Smooth muscle cell (in vitro differentiated cells): ENCODE measurements around the gene NR2F1. TPM values are rescaled to one million over a fixed set of nuclear protein-coding genes. Genes with fewer than 3 reads are reported as not detected.

Experiments used
- DNase-seq: peaks from one replicate; lab custom pipeline; 2025; ENCODE audit not compliant: unreplicated experiment; lab: John Stamatoyannopoulos, UW
- H2AFZ ChIP-seq: fragments of 200-600 bp; sonication (generic); 2 replicates; pipeline ENCODE4 v1.6.0; 2016; ENCODE audit warnings: antibody characterized with exemption, low read depth, mild to moderate bottlenecking
- H3F3A ChIP-seq: fragments of 200-600 bp; sonication (generic); 2 replicates; pipeline ENCODE4 v1.6.0; 2017; ENCODE audit warnings: antibody characterized with exemption, low read depth
- H3K27ac ChIP-seq: fragments of 200-600 bp; sonication (generic); 2 replicates; pipeline ENCODE4 v1.5.1; 2016; ENCODE audit warnings: low read depth, mild to moderate bottlenecking
- H3K27me3 ChIP-seq: fragments of 200-600 bp; sonication (generic); 2 replicates; pipeline ENCODE4 v1.6.1; 2016; ENCODE audit warnings: low read depth, mild to moderate bottlenecking
- H3K36me3 ChIP-seq: fragments of 200-600 bp; sonication (generic); 2 replicates; pipeline ENCODE4 v1.5.1; 2016; ENCODE audit warnings: low read depth
- H3K4me1 ChIP-seq: fragments of 200-600 bp; sonication (generic); 2 replicates; pipeline ENCODE4 v1.5.1; 2016; ENCODE audit warnings: low read depth
- H3K4me2 ChIP-seq: fragments of 200-600 bp; sonication (generic); 2 replicates; pipeline ENCODE4 v1.6.0; 2016; ENCODE audit warnings: mild to moderate bottlenecking
- H3K4me3 ChIP-seq: fragments of 200-600 bp; sonication (generic); 2 replicates; pipeline ENCODE4 v1.5.1; 2016; ENCODE audit warnings: mild to moderate bottlenecking
- H3K79me2 ChIP-seq: fragments of 200-600 bp; sonication (generic); 2 replicates; pipeline ENCODE4 v1.6.0; 2016; ENCODE audit warnings: low read depth, mild to moderate bottlenecking
- H3K9ac ChIP-seq: fragments of 200-600 bp; sonication (generic); 2 replicates; pipeline ENCODE4 v1.6.0; 2016; ENCODE audit warnings: low read depth
- H3K9me3 ChIP-seq: fragments of 200-600 bp; sonication (generic); replicated peaks from 2 replicates; pipeline ENCODE4 v1.5.1; 2016; ENCODE audit warnings: low read depth
- H4K20me1 ChIP-seq: fragments of 200-600 bp; sonication (generic); 2 replicates; pipeline ENCODE4 v1.6.0; 2016; ENCODE audit warnings: low read depth
- WGBS: methylation state at CpG from one replicate; pipeline ENCODE4 v1.1.7; 2016; ENCODE audit warnings: low lambda C conversion rate; 5-methylcytosine and 5-hydroxymethylcytosine counted together
- polyA plus RNA-seq: library from polyadenylated mRNA; unstranded; fragments of >200 nt; fragmentation: Nextera tagmentation; extraction: Ambion mirVana; gene quantifications from 2 replicates; pipeline ENCODE4 v1.2.1, GENCODE V29; 2016
- total RNA-seq: library from RNA; depleted of rRNA; stranded (reverse); fragments of >200 nt; gene quantifications from 2 replicates; pipeline ENCODE4 v1.2.3, GENCODE V29; 2014
- TF ChIP-seq, protein P1 (sequence below): fragments of 200-600 bp; sonication (generic); IDR thresholded peaks from 2 replicates; pipeline ENCODE4 v1.5.1; 2017; ENCODE audit warnings: borderline replicate concordance, mild to moderate bottlenecking, antibody characterized with exemption; ENCODE audit not compliant: insufficient read depth, poor library complexity, severe bottlenecking

The NR2F1 gene
- total and polyA plus RNA-seq, 2 experiments from 2014 or later, result 6.0 to 8.2 TPM

DNA sequence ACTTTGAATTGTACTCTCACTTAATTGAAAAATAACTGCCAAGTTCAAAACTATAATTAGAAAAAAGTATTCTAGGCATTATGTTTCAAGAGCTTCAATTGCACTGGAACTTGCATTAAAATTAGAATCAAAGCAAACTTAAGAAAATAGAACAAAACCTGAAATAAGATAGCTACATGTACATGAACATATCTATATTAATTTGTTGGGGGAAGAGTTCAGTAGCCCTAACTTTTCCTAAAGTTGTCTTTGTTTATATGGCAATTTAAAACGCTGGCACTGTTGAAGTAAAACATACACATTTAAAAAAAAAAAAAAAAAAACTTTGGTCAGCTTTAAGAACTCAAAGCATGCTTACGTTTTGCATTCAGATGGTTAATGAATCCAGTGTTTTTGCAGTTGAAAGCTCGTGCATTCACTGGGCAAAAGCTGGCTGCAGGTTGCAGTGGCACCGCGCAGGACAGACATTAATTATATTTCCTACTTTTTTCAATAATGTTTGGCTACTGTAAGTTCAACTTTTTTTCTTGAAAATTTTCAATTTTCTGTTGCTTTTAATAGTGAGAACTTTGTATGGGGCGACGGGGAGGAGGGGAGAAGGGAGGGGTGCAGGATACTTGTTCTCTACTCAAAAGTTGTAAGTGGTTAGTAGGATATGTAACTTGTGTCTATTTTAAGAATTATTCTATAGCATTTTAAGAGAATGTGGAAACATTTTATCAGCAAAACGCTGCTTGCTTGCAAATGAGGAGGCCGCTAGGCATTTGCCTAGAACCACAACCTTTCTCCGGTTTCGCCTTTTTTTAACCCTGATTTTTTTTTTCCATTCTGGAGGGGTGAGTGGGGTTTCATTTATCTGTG lies 3.9 kb downstream of the NR2F1 start:
- 30% methylated on average over 11 of the region's 11 CpGs for WGBS
- TF ChIP-seq, protein P1, sequence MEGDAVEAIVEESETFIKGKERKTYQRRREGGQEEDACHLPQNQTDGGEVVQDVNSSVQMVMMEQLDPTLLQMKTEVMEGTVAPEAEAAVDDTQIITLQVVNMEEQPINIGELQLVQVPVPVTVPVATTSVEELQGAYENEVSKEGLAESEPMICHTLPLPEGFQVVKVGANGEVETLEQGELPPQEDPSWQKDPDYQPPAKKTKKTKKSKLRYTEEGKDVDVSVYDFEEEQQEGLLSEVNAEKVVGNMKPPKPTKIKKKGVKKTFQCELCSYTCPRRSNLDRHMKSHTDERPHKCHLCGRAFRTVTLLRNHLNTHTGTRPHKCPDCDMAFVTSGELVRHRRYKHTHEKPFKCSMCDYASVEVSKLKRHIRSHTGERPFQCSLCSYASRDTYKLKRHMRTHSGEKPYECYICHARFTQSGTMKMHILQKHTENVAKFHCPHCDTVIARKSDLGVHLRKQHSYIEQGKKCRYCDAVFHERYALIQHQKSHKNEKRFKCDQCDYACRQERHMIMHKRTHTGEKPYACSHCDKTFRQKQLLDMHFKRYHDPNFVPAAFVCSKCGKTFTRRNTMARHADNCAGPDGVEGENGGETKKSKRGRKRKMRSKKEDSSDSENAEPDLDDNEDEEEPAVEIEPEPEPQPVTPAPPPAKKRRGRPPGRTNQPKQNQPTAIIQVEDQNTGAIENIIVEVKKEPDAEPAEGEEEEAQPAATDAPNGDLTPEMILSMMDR, result no peak
- Histone ChIP-seq H3K27me3 (peaks cover 78% of the 10 kb centered on the region), H3K9me3 (no peaks in the 10 kb centered on the region), H4K20me1 (peaks cover 61% of the 10 kb centered on the region), H3K79me2 (peaks cover 4% of the 10 kb centered on the region), H2AFZ (no peak overlapping the region), H3K4me2 (peak overlapping the region; percentile 97), H3K27ac (no peak overlapping the region), H3K4me3 (peak overlapping the region; percentile 79), H3K9ac (no peak overlapping the region), H3F3A (peaks cover 6% of the 10 kb centered on the region), H3K36me3 (peaks cover 5% of the 10 kb centered on the region), H3K4me1 (peaks cover 23% of the 10 kb centered on the region)
- no peak for DNase-seq

GRCh38 chr5:93587597-93588351 lies 4.8 kb downstream of the NR2F1 start:
- TF ChIP-seq, protein P1, result no peak
- Histone ChIP-seq H3K27ac (no peak overlapping the region), H3K4me3 (peak overlapping the region; percentile 79), H3K4me2 (peak overlapping the region; percentile 97), H3K9ac (no peak overlapping the region), H3K79me2 (peaks cover 4% of the 10 kb centered on the region), H4K20me1 (peaks cover 69% of the 10 kb centered on the region), H3K36me3 (peaks cover 5% of the 10 kb centered on the region), H3F3A (peaks cover 6% of the 10 kb centered on the region), H2AFZ (no peak overlapping the region), H3K9me3 (no peaks in the 10 kb centered on the region), H3K4me1 (peaks cover 23% of the 10 kb centered on the region), H3K27me3 (peaks cover 81% of the 10 kb centered on the region)
- 13% methylated on average over 58 of the region's 59 CpGs for WGBS
- no peak for DNase-seq

GRCh38 chr5:93588352-93589151 lies 5.5 kb downstream of the NR2F1 start:
- Histone ChIP-seq H3K9me3 (no peaks in the 10 kb centered on the region), H3K27me3 (peaks cover 81% of the 10 kb centered on the region), H3K9ac (no peak overlapping the region), H3K4me3 (peak overlapping the region; percentile 79), H3K27ac (no peak overlapping the region), H4K20me1 (peaks cover 77% of the 10 kb centered on the region), H3F3A (peaks cover 2% of the 10 kb centered on the region), H2AFZ (no peak overlapping the region), H3K36me3 (peaks cover 5% of the 10 kb centered on the region), H3K4me1 (peaks cover 23% of the 10 kb centered on the region), H3K4me2 (peak overlapping the region; percentile 97), H3K79me2 (peaks cover 4% of the 10 kb centered on the region)
- DNase-seq, result no peak
- TF ChIP-seq, protein P1, result no peak
- 13% methylated on average over 73 of the region's 78 CpGs for WGBS
